H9 (cell line): ENCODE measurements around the gene KLHL15. TPM values are rescaled to one million over a fixed set of nuclear protein-coding genes. Genes with fewer than 3 reads are reported as not detected.

Experiments
- DNase-seq: peaks from one replicate; pipeline ENCODE4 v3.0.0-alpha.2; 2017
- H2AFZ ChIP-seq: one replicate; pipeline ENCODE4 v1.6.1; 2013; ENCODE audit warnings: mild to moderate bottlenecking, low read length, control low read depth, moderate library complexity
- H2AK5ac ChIP-seq: 2 replicates; pipeline ENCODE4 v1.6.1; 2013; ENCODE audit warnings: low read length, control low read depth, mixed read lengths; ENCODE audit not compliant: insufficient read length
- H2BK120ac ChIP-seq: one replicate; pipeline ENCODE4 v1.6.1; 2013; ENCODE audit warnings: low read depth, mild to moderate bottlenecking, low read length, control low read depth, inconsistent platforms; ENCODE audit not compliant: poor library complexity, severe bottlenecking
- H2BK12ac ChIP-seq: 2 replicates; pipeline ENCODE4 v1.6.1; 2013; ENCODE audit warnings: low read length, control low read depth, mixed read lengths, low read depth; ENCODE audit not compliant: insufficient read length
- H2BK15ac ChIP-seq: 2 replicates; pipeline ENCODE4 v1.6.1; 2013; ENCODE audit warnings: low read depth, low read length, control low read depth
- H2BK20ac ChIP-seq: one replicate; pipeline ENCODE4 v1.6.1; 2013; ENCODE audit warnings: low read depth, mild to moderate bottlenecking, low read length, control low read depth, inconsistent platforms; ENCODE audit not compliant: poor library complexity, severe bottlenecking
- H2BK5ac ChIP-seq: 2 replicates; pipeline ENCODE4 v1.6.1; 2013; ENCODE audit warnings: low read length, control low read depth, mixed read lengths; ENCODE audit not compliant: insufficient read length
- H3K14ac ChIP-seq: 2 replicates; pipeline ENCODE4 v1.6.1; 2013; ENCODE audit warnings: low read length, control low read depth; ENCODE audit not compliant: insufficient read depth
- H3K18ac ChIP-seq: 2 replicates; pipeline ENCODE4 v1.6.1; 2013; ENCODE audit warnings: low read depth, mild to moderate bottlenecking, mixed read lengths, low read length, control low read depth; ENCODE audit not compliant: insufficient read length
- H3K23ac ChIP-seq: 2 replicates; pipeline ENCODE4 v1.6.1; 2013; ENCODE audit warnings: low read length, control low read depth, mixed read lengths, low read depth; ENCODE audit not compliant: insufficient read length
- H3K23me2 ChIP-seq: 2 replicates; pipeline ENCODE4 v1.6.1; 2013; ENCODE audit warnings: low read depth, mild to moderate bottlenecking, mixed read lengths, low read length, control low read depth; ENCODE audit not compliant: insufficient read length, poor library complexity, severe bottlenecking
- H3K27ac ChIP-seq: 2 replicates; pipeline ENCODE4 v1.5.1; 2013; ENCODE audit warnings: low read length, control low read depth, mixed read lengths, low read depth; ENCODE audit not compliant: insufficient read length
- H3K27me3 ChIP-seq: 2 replicates; pipeline ENCODE4 v1.6.1; 2013; ENCODE audit warnings: low read length, control low read depth, inconsistent platforms; ENCODE audit not compliant: insufficient read depth
- H3K4ac ChIP-seq: 2 replicates; pipeline ENCODE4 v1.6.1; 2013; ENCODE audit warnings: low read depth, mild to moderate bottlenecking, control low read depth, inconsistent platforms, low read length, moderate library complexity
- H3K4me1 ChIP-seq: 2 replicates; pipeline ENCODE4 v1.6.1; 2013; ENCODE audit warnings: low read length, control low read depth, inconsistent platforms; ENCODE audit not compliant: insufficient read depth
- H3K4me2 ChIP-seq: 2 replicates; pipeline ENCODE4 v1.6.1; 2013; ENCODE audit warnings: low read length, control low read depth, mixed read lengths; ENCODE audit not compliant: insufficient read length, insufficient read depth
- H3K56ac ChIP-seq: 2 replicates; pipeline ENCODE4 v1.6.1; 2013; ENCODE audit warnings: low read depth, mild to moderate bottlenecking, mixed read lengths, low read length, control low read depth; ENCODE audit not compliant: insufficient read length
- H3K79me1 ChIP-seq: 2 replicates; pipeline ENCODE4 v1.6.1; 2013; ENCODE audit warnings: low read depth, mild to moderate bottlenecking, moderate library complexity, low read length, control low read depth, inconsistent platforms; ENCODE audit not compliant: insufficient read depth, poor library complexity, severe bottlenecking
- H3K79me2 ChIP-seq: 2 replicates; pipeline ENCODE4 v1.6.1; 2013; ENCODE audit warnings: low read length, control low read depth, inconsistent platforms; ENCODE audit not compliant: insufficient read depth
- H3K9ac ChIP-seq: 2 replicates; pipeline ENCODE4 v1.6.1; 2013; ENCODE audit warnings: low read length, control low read depth, mixed read lengths; ENCODE audit not compliant: insufficient read length; ENCODE audit errors: extremely low read depth
- H3K9me3 ChIP-seq: one replicate; pipeline ENCODE4 v1.6.1; 2013; ENCODE audit warnings: low read depth, low read length, inconsistent platforms; ENCODE audit not compliant: control insufficient read depth
- H3T11ph ChIP-seq: one replicate; pipeline ENCODE4 v1.6.1; 2013; ENCODE audit warnings: mild to moderate bottlenecking, low read length, control low read depth, inconsistent platforms
- H4K20me1 ChIP-seq: one replicate; pipeline ENCODE4 v1.6.1; 2013; ENCODE audit not compliant: control insufficient read depth, insufficient read length, insufficient read depth
- H4K5ac ChIP-seq: 2 replicates; pipeline ENCODE4 v1.6.1; 2013; ENCODE audit warnings: low read depth, mild to moderate bottlenecking, mixed read lengths, low read length, control low read depth; ENCODE audit not compliant: insufficient read length
- H4K8ac ChIP-seq: replicated peaks from 2 replicates; pipeline ENCODE4 v1.6.1; 2013; ENCODE audit warnings: low read length, control low read depth, mixed read lengths, low read depth; ENCODE audit not compliant: insufficient read length
- H4K91ac ChIP-seq: 2 replicates; pipeline ENCODE4 v1.6.1; 2013; ENCODE audit warnings: low read depth, mild to moderate bottlenecking, moderate library complexity, mixed read lengths, low read length, control low read depth; ENCODE audit not compliant: insufficient read length
- H3K27ac Mint-ChIP-seq, 3 experiments: 2 replicates in 2 of 3; 3 replicates in 1 of 3; pipeline ENCODE4 v1.8.0; 2020 to 2021; ENCODE audit warnings: mixed read lengths in 3 of 3, mild to moderate bottlenecking in 1 of 3, moderate library complexity in 1 of 3
- H3K27me3 Mint-ChIP-seq: 2 replicates; pipeline ENCODE4 v1.8.0; 2021; ENCODE audit warnings: low read depth, mild to moderate bottlenecking, moderate library complexity, mixed read lengths
- H3K36me3 Mint-ChIP-seq, 3 experiments: 2 replicates in 2 of 3; 3 replicates in 1 of 3; pipeline ENCODE4 v1.8.0; 2020 to 2021; ENCODE audit warnings: low read depth in 3 of 3, mixed read lengths in 3 of 3; ENCODE audit not compliant: insufficient read depth in 1 of 3
- H3K4me1 Mint-ChIP-seq, 2 experiments: 2 replicates each; pipeline ENCODE4 v1.8.0; 2020; ENCODE audit warnings: mixed read lengths in 2 of 2
- H3K4me3 Mint-ChIP-seq, 2 experiments: 2 replicates in 1 of 2; 3 replicates in 1 of 2; pipeline ENCODE4 v1.8.0; 2020 to 2021; ENCODE audit warnings: mild to moderate bottlenecking in 2 of 2, mixed read lengths in 2 of 2, moderate library complexity in 1 of 2
- H3K9me3 Mint-ChIP-seq, 2 experiments: 2 replicates in 1 of 2; 3 replicates in 1 of 2; pipeline ENCODE4 v1.8.0; 2020; ENCODE audit warnings: mild to moderate bottlenecking in 2 of 2, mixed read lengths in 2 of 2, moderate library complexity in 1 of 2
- CTCF ChIP-seq: fragments of 200-600 bp; sonication (generic); conservative IDR thresholded peaks from 3 replicates; pipeline ENCODE4 v1.8.0; 2021; ENCODE audit warnings: antibody characterized with exemption, mild to moderate bottlenecking
- WGBS: extraction: QIAGEN DNeasy Blood & Tissue Kit; methylation state at CpG from one replicate; pipeline ENCODE4 v1.1.7; 2013; ENCODE audit warnings: missing lambda C conversion rate, low lambda C conversion rate, mixed read lengths; ENCODE audit not compliant: insufficient read length; ENCODE audit errors: extremely low coverage; 5-methylcytosine and 5-hydroxymethylcytosine counted together
- total RNA-seq: library from RNA; stranded (reverse); gene quantifications from 2 replicates; pipeline ENCODE4 v1.2.1, GENCODE V29; 2021

The KLHL15 gene
- total RNA-seq, 1 experiment from 2014 or later = 19.0 TPM

- peaks cover 14% of the 10 kb centered on the region for H3K27me3 ChIP-seq
- H3K18ac ChIP-seq = no peak overlapping the region
- no peak overlapping the region for H2BK20ac ChIP-seq
- no peak overlapping the region for H4K91ac ChIP-seq
- no peak overlapping the region for H2BK12ac ChIP-seq
- Mint-ChIP-seq H3K27ac (peak overlapping the region in 1 of 3 experiments; percentile 74; a peak in 2 of 7 replicates), H3K4me3 (peak overlapping the region; percentile 82 to 83), H3K27me3 (peaks cover 48% of the 10 kb centered on the region), H3K36me3 (peaks cover 4 to 17% (median 13%) of the 10 kb centered on the region in 3 experiments; a peak in 6 of 7 replicates), H3K9me3 (no peaks in the 10 kb centered on the region; a peak in 1 of 5 replicates), H3K4me1 (peaks cover 26 to 27% of the 10 kb centered on the region in 2 experiments)
- H4K8ac ChIP-seq = no peak overlapping the region
- no peaks in the 10 kb centered on the region for H4K20me1 ChIP-seq
- peaks cover 8% of the 10 kb centered on the region for H3K23me2 ChIP-seq
- no peak overlapping the region for H3K23ac ChIP-seq
- no CpG with 5 or more reads among the region's 13 CpGs for WGBS
- H3K9ac ChIP-seq = peak overlapping the region; percentile 66
- no peak overlapping the region for H3K14ac ChIP-seq
- H2AFZ ChIP-seq = no peak overlapping the region
- no peak overlapping the region for H2BK120ac ChIP-seq
- peaks cover 5% of the 10 kb centered on the region; the same call in 1 of the 2 replicates for H3K79me2 ChIP-seq
- no peak for TF ChIP-seq CTCF
- H3K79me1 ChIP-seq = peaks cover under 1% of the 10 kb centered on the region
- H2BK5ac ChIP-seq = no peak overlapping the region
- peak overlapping the region; percentile 60 for H3K4me2 ChIP-seq
- H3K56ac ChIP-seq = no peak overlapping the region
- no peak overlapping the region for H3T11ph ChIP-seq
- H2BK15ac ChIP-seq = no peak overlapping the region
- no peak overlapping the region for H2AK5ac ChIP-seq
- H3K9me3 ChIP-seq = no peaks in the 10 kb centered on the region
- no peak overlapping the region for H4K5ac ChIP-seq
- no peak for DNase-seq
- H3K4me1 ChIP-seq = no peaks in the 10 kb centered on the region
- H3K27ac ChIP-seq = no peak overlapping the region
- H3K4ac ChIP-seq = no peak overlapping the region
These were observed 554 bp downstream of the KLHL15 start for GRCh38 chrX:24026432-24026831.
